Sigmoid colon (tissue), 7 donors: ENCODE measurements around the gene SHF. TPM values are rescaled to one million over a fixed set of nuclear protein-coding genes. Genes with fewer than 3 reads are reported as not detected.

Experiments
- DNase-seq: peaks from one replicate; pipeline ENCODE4 v3.0.0-alpha.2; 2019
- H3K27ac ChIP-seq, 4 donors: fragments of 200-600 bp; sonication (generic); one replicate each; pipeline ENCODE4 v1.5.1; 2016 to 2019; ENCODE audit warnings: mild to moderate bottlenecking in 1 of 4
- H3K27me3 ChIP-seq, 3 donors: fragments of 200-600 bp; sonication (generic); one replicate each; pipeline ENCODE4 v1.5.1; 2019; ENCODE audit warnings: mild to moderate bottlenecking in 1 of 3
- H3K36me3 ChIP-seq, 4 donors: fragments of 200-600 bp; sonication (generic); one replicate each; pipeline ENCODE4 v1.5.1; 2016 to 2019
- H3K4me1 ChIP-seq, 4 donors: fragments of 200-600 bp; sonication (generic); one replicate each; pipeline ENCODE4 v1.5.1; 2017 to 2019
- H3K4me3 ChIP-seq, 4 donors: fragments of 200-600 bp; sonication (generic); one replicate each; pipeline ENCODE4 v1.5.1; 2017 to 2019; ENCODE audit warnings: mild to moderate bottlenecking in 2 of 4, moderate library complexity in 1 of 4
- H3K9me3 ChIP-seq, 4 donors: fragments of 200-600 bp in 3 of 4; sonication (generic) in 3 of 4; one replicate each; pipeline versions ENCODE4 v1.5.1 to v1.6.1; 2013 to 2019
- CTCF ChIP-seq, 4 experiments: fragments of 450-650 bp in 3 of 4; fragments of 200-600 bp in 1 of 4; IDR thresholded peaks; one replicate each; pipeline ENCODE4 v1.5.1; 2016 to 2019; ENCODE audit warnings: antibody characterized with exemption in 4 of 4, mild to moderate bottlenecking in 3 of 4, moderate library complexity in 2 of 4
- EP300 ChIP-seq, 4 donors: sonication (generic); formaldehyde crosslinking; IDR thresholded peaks; one replicate each; pipeline ENCODE4 v1.6.1; 2017; ENCODE audit warnings: antibody characterized with exemption in 4 of 4
- POLR2A ChIP-seq, 2 donors: fragments of 450-650 bp; IDR thresholded peaks; one replicate each; pipeline ENCODE4 v1.6.1; 2016; ENCODE audit warnings: antibody characterized with exemption in 2 of 2, mild to moderate bottlenecking in 2 of 2, moderate library complexity in 2 of 2
- POLR2AphosphoS5 ChIP-seq, 4 donors: sonication (generic); formaldehyde crosslinking; IDR thresholded peaks; one replicate each; pipeline ENCODE4 v1.6.1; 2017; ENCODE audit warnings: antibody characterized with exemption in 4 of 4
- WGBS, 2 donors: extraction: QIAGEN DNeasy Blood & Tissue Kit; methylation state at CpG; one replicate each; pipeline ENCODE4 v1.1.7; 2013; 5-methylcytosine and 5-hydroxymethylcytosine counted together
- intact Hi-C: fragments of 100-400 bp; cut with DNase I; formaldehyde crosslinking; loops from one replicate; pipeline ENCODE4 v1.15.1; 2023
- polyA plus RNA-seq, 3 donors: library from polyadenylated mRNA; stranded (reverse); fragments of 200-250 nt; gene quantifications; one replicate each; pipeline ENCODE4 v1.2.3, GENCODE V29; 2013
- total RNA-seq, 4 donors: library from RNA; depleted of rRNA; stranded (reverse); fragments of >200 nt; gene quantifications; one replicate each; pipeline ENCODE4 v1.1.0, GENCODE V29; 2016
- donor health status: healthy with polysubstance abuse.
- donor health status: Bipolar disorder and iron deficiency.
- donor health status: healthy.

SHF gene
- total and polyA plus RNA-seq, 7 donors = 3.5 to 28.5 (median 13.2) TPM

- Histone ChIP-seq H3K27me3 (no peaks in the 10 kb centered on the region), H3K4me3 (no peak overlapping the region), H3K27ac (no peak overlapping the region), H3K36me3 (peaks cover 0 to 8% (median 0%) of the 10 kb centered on the region in 4 donors), H3K9me3 (no peaks in the 10 kb centered on the region), H3K4me1 (peaks cover 0 to 17% (median 13%) of the 10 kb centered on the region in 4 donors)
- intact Hi-C loops = loop anchor here (10.0 kb wide), 1 partner anchor 466 kb away; the partner anchor contains the start of genes B2M and PATL2
- TF ChIP-seq POLR2AphosphoS5 (IDR thresholded peaks at IDR 0.05) (no peak), EP300 (IDR thresholded peaks at IDR 0.05) (no peak), POLR2A (IDR thresholded peaks at IDR 0.05) (no peak), CTCF (IDR thresholded peaks at IDR 0.05) (no peak)
- DNase-seq = no peak
- 51 to 73% methylated on average over 8 of the region's 8 CpGs for WGBS, 2 donors
Observed at GRCh38 chr15:45180648-45181436, 6.9 kb downstream of the SHF start.

GRCh38 chr15:45180201-45180600, 7.6 kb downstream of the SHF start:
- 56 to 80% methylated on average over 7 of the region's 7 CpGs for WGBS, 2 donors
- Histone ChIP-seq H3K4me3 (no peak overlapping the region), H3K36me3 (peaks cover 0 to 10% (median 0%) of the 10 kb centered on the region in 4 donors), H3K4me1 (peaks cover 0 to 13% (median 7%) of the 10 kb centered on the region in 4 donors), H3K27ac (no peak overlapping the region), H3K27me3 (no peaks in the 10 kb centered on the region), H3K9me3 (no peaks in the 10 kb centered on the region)
- TF ChIP-seq POLR2AphosphoS5 (IDR thresholded peaks at IDR 0.05) (no peak), POLR2A (IDR thresholded peaks at IDR 0.05) (no peak), EP300 (IDR thresholded peaks at IDR 0.05) (no peak), CTCF (IDR thresholded peaks at IDR 0.05) (no peak)
- DNase-seq = no peak
- intact Hi-C loops = loop anchor here (10.0 kb wide), 1 partner anchor 465 kb away; the partner anchor contains the start of genes B2M and PATL2

- Histone ChIP-seq H3K9me3 (no peaks in the 10 kb centered on the region), H3K4me1 (peaks cover 0 to 8% (median 0%) of the 10 kb centered on the region in 4 donors), H3K4me3 (no peak overlapping the region), H3K27me3 (no peaks in the 10 kb centered on the region), H3K36me3 (peaks cover 0 to 17% (median 0%) of the 10 kb centered on the region in 4 donors), H3K27ac (no peak overlapping the region)
- TF ChIP-seq EP300 (IDR thresholded peaks at IDR 0.05) = no peak
- TF ChIP-seq POLR2A (IDR thresholded peaks at IDR 0.05) = no peak
- peak in 3 of 4 experiments; percentile 15 to 38 (median 20) for TF ChIP-seq CTCF (IDR thresholded peaks at IDR 0.05)
- no peak for TF ChIP-seq POLR2AphosphoS5 (IDR thresholded peaks at IDR 0.05)
- no peak for DNase-seq
- 29 to 74% methylated on average over 13 of the region's 13 CpGs for WGBS, 2 donors
- intact Hi-C loops = no loop called here
Observed at GRCh38 chr15:45179221-45179985, 8.4 kb downstream of the SHF start.

- 71 to 84% methylated on average over 3 of the region's 3 CpGs for WGBS, 2 donors
- Histone ChIP-seq H3K27ac (no peak overlapping the region), H3K9me3 (no peaks in the 10 kb centered on the region), H3K36me3 (peaks cover 0 to 21% (median 0%) of the 10 kb centered on the region in 4 donors), H3K27me3 (no peaks in the 10 kb centered on the region), H3K4me1 (no peaks in the 10 kb centered on the region), H3K4me3 (no peak overlapping the region)
- no peak for TF ChIP-seq EP300 (IDR thresholded peaks at IDR 0.05)
- TF ChIP-seq POLR2AphosphoS5 (IDR thresholded peaks at IDR 0.05) = no peak
- TF ChIP-seq POLR2A (IDR thresholded peaks at IDR 0.05) = no peak
- TF ChIP-seq CTCF (IDR thresholded peaks at IDR 0.05) = no peak
- no peak for DNase-seq
- intact Hi-C loops = no loop called here
Observed at GRCh38 chr15:45177285-45177684, 10.5 kb downstream of the SHF start.
